GM21447 (cell line): Measurements from ENCODE around the gene GP1BB.
"Not testable (repeated sequence)": the region's sequence is repeated elsewhere in the genome, so short reads cannot be mapped to it uniquely, and the experiment has no call there.

ENCODE experiments used
- ATAC-seq: cut with Tn5 transposase; IDR thresholded peaks from one replicate; pipeline ENCODE4 v1.9.1; 2021; ENCODE audit not compliant: unreplicated experiment

The GP1BB gene

GRCh38 chr22:19693581-19693980 is 29.8 kb upstream of the GP1BB start:
- no peak for ATAC-seq

DNA sequence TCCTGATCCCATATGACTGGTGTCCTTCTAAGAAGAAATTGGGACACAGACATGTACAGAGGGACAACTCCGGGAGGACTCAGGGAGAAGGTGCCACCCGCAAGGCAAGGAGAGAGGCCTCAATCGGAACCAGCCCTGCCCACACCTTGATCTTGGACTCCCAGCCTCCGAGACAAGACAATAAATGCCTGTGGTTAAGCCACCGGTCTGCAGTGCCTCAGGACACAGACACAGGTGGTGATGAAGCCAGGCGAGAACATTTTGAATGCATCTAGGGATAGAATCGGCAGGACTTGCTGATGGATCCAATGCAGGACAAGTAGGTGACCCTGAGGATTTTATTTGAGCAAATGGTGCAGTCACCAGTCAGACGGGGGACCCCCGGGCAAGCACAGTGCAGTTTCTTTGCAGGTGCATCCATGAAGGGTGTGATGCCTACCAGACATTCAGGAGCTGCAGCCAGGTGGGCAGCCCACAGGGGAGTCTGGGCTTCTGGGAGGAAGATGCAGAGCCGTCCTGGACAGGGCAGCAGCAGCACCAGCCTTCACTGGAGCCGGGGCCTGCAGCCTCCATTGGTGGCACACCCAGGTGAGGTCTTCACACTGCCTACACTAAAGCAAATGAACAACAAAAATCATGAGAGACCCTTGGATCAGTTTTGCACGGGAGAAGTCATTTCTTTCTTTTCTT is 29.2 kb upstream of the GP1BB start:
- no peak for ATAC-seq

DNA sequence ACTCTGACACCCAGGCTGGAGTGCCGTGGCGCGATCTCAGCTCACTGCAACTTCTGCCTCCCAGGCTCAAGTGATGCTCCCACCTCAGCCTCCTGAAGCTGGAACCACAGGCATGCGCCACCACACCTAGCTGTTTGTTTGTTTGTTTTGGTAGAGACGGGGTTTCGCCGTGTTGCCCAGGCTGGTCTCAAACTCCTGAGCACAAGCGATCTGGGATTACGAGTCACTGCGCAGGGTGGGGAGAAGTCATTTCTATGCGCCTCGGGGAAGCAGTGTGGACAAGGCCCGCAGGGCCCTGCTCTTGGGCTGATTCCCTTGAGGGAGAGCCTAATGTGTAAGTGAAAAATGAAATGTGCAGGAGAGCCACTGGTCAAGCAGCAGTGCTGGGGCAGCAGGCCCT is 28.6 kb upstream of the GP1BB start:
- no peak for ATAC-seq

DNA sequence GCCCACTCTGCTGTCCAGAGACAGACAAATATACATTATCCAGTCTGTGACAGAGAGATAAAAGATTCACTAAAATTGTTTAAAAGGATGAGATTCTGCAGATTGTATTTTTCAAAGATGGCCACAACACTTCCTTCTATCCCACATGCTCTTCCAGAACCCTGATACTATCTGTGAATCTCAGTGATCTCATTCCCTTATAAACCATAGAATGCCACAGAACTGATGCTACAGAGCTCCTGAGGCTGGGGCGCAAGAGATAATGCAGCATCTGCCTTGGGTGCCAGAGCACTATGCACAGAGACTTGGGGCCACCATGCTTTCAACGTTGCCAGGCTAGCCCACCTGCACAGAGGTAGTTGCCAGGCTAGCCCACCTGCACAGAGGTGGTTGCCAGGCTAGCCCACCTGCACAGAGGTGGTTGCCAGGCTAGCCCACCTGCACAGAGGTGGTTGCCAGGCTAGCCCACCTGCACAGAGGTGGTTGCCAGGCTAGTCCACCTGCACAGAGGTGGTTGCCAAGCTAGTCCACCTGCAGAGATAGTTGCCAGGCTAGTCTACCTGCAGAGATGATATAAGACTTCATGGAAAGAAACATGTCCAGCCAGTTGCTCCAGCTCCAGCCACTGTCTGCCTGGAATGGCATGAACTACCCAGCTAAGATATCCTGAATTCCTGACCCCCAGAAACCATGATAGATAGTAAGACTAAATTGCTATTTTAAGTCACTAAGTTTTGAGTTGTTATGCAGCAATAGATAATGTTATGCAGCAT is 26.6 kb upstream of the GP1BB start:
- no peak for ATAC-seq

GRCh38 chr22:19697871-19698270 is 25.5 kb upstream of the GP1BB start:
- not testable (repeated sequence) for ATAC-seq

- no peak for ATAC-seq
These were observed 22.4 kb upstream of the GP1BB start for GRCh38 chr22:19700790-19701419.

- no peak for ATAC-seq
These were observed 21.8 kb upstream of the GP1BB start for GRCh38 chr22:19701420-19702145.

- ATAC-seq: no peak
These were observed 19.5 kb upstream of the GP1BB start for GRCh38 chr22:19703869-19704268.

GRCh38 chr22:19704355-19705015 is 18.9 kb upstream of the GP1BB start:
- no peak for ATAC-seq

- no peak for ATAC-seq
These were observed 18.0 kb upstream of the GP1BB start for GRCh38 chr22:19705181-19705934.

DNA sequence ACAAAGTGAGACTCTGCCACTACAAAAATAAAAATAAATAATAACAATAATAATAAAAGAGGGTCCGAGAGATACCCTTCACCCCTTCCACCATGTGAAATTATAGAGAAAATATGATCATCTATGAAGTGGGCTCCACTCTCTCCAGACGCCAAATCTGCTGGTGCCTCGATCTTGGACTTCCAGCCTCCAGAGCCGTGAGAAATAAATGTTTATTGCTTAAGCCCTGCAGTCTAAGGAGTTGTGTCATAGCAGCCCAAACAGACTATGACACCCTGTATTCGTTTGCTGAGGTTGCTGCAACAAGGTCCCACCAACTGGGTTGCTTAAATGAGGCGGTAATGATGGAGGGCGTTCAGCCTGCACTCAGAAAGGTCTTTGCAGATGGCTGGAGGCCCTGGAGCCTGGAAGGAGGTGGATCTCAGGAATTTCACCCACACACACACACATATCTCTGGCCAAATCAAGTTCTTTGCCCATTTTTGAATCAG is 16.6 kb upstream of the GP1BB start:
- no peak for ATAC-seq

DNA sequence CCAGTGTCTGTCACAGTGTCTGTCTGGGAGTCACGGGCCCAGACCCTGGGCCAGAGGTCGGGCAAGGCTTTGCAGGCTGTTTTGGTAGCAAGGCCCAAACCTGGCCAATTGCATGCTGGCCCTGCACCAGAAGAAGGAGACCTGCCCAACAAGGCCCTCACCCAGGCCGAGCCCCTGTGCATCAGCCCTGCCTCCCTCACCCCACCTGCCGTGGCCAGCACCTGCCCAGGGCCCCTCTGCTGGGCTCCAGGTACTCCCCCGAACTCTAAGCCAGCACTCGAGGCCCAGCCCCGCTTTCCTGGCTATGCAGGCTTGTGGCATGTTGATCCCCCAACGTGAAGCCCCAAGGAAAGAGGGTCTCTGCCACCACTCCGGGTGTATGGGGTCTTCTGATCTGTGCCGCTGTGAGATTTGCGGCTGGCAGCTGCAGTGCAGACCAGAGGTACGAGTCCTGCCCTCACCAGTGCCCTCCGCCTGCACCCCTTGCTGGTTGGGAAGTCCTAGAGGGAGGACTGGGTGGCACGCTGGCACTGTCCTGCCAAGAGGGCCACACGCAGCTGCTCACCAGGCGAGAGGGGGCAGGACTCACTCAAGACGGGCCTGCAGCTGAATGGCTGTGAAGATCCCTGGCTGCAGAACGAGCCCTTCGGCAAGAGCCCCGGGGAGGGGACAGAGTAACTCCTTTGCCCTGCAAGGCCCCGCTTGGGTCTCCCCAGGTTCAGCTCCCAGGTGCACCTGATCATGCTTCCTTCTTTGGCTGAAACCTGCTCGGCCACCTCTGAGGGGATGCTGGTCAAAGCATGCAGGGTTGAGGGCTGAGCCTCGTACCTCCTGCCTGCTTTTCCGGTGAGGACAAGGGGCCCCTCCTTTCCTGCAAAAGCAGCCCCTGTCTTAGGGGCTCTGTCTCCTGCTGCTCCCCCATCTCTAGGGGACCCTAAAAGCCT is 15.7 kb upstream of the GP1BB start:
- ATAC-seq: no peak

- ATAC-seq: no peak
These were observed 14.9 kb upstream of the GP1BB start for GRCh38 chr22:19708321-19709011.

- no peak for ATAC-seq
These were observed 14.1 kb upstream of the GP1BB start for GRCh38 chr22:19709063-19709769.

DNA sequence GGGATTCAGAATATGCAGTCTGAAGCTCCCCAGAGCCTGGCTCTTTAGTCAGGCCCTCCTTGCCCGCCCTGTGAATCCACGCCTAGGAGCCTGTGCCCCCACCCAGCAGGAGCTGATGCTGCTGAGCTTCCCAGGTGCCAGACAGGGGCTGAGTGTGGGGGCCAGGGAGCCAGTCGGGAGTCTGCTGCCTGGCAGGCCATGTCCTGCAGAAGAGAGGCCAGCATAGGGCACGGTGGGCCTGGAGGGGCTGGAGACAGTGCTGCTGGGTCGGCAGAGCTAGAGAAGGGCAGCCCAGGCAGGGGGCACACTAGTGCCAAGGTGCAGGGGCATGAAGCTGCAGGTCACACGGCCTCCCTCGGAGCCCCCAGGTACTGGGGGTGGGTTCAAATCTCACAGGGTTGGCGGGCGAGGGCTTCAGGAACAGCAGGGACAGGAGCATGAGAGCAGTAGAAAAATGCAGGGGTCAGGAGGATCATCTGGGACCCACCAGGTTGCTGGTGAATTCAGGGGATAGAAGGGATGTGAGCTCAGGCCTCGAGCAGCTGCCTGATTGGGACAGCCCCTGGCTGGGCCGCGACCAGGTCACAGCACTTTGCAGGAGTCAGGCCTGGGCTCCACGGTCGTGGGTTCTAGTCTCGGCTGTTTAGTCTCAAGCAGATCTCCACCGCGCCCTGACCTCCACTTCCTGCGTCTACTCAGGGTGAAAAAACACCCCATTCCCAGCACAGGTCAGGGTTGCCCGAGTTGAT is 13.1 kb upstream of the GP1BB start:
- no peak for ATAC-seq

- ATAC-seq: no peak
These were observed 12.6 kb upstream of the GP1BB start for GRCh38 chr22:19710769-19711106.

GRCh38 chr22:19713245-19713644 is 10.1 kb upstream of the GP1BB start:
- ATAC-seq: no peak
